ENCODE measurements around the gene AGO4.

- no peak for TF ChIP-seq CTCF (IDR thresholded peaks at IDR 0.05)
- TF ChIP-seq POLR2AphosphoS5 (IDR thresholded peaks at IDR 0.05), result no peak
Measured at GRCh38 chr1:35887508-35887907, 79.7 kb downstream of the AGO4 start.
